GDM1 (cell line): ENCODE data around the gene ANTXR1.
"Not testable (repeated sequence)": the region's sequence is repeated elsewhere in the genome, so short reads cannot be mapped to it uniquely, and the experiment has no call there.

Experiments used
- DNase-seq: peaks from one replicate; lab custom pipeline; 2025; lab: John Stamatoyannopoulos, UW

The ANTXR1 gene

GRCh38 chr2:69211048-69211447 lies 198.1 kb downstream of the ANTXR1 start:
- DNase-seq: no peak

DNA sequence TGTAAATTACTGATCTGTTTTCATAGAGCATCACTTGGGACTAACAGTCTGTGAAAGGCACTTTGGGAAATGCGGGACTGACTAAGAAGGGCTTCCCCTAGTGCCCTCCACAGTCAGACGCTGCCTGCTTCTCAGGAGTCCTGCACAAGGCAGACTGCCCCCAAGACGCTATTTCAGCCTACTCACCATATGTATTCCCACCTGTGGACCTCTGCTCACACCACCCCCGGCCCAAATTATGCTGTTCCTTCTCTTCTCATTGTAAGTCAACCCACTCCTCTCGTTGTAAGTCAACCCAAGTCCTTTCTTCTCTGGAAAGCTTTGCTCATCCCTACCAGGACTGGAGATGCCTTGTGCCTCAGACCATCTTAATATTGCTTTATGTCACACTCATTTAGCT lies 198.7 kb downstream of the ANTXR1 start:
- no peak for DNase-seq

DNA sequence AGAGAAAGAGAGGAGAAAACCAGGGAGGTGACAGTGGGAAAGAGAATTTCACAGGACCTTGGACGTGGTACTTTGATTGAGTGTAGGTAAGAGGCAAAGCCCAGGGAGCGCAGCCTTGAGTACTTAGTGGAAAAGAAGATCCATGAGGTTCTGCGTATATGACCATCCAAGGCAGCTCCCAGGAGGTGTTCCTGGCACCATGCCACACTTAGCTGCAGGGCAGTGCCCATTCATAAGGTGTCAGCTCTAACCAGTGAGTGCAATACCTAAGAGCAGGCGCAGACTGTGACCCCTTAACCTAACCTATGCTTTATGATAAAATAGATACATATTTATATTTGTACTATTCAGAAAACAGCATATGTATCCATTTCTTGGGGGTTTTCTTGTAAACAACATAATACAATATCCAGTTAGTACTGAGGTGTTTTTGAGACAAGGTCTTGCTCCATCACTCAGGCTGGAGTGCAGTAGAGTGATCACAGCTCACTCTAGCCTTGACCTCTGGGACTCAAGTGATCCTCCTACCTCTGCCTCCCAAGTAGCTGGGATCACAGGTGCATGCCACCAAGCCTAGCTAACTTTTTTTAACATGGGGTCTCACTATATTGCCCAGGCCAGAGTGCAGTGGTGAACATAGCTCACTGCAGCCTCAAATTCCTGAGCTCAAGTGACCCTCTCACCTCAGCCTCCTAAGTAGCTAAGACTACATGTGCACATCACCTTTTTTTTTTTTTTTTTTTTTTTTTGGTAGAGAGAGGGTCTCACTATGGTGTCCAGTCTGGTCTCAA lies 199.5 kb downstream of the ANTXR1 start:
- DNase-seq: no peak

DNA sequence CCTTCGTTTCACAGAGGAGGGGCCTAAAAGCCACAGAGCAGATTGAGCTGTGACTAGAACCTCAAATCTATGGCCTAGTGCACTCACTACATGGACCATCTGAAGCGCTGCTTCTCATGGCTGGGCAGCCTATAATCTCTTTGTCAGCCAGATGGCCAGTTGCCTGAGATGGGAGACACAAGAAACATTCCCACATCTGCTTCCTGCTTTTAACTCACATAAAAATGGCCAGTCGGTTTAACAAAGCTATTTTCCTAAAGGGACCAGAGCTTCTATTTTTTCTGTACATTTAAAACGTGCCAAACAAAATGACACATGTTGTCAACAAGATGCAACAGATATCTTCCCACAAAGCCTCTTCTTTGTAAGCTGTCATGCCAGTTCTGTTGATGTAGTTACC lies 200.2 kb downstream of the ANTXR1 start:
- no peak for DNase-seq

DNA sequence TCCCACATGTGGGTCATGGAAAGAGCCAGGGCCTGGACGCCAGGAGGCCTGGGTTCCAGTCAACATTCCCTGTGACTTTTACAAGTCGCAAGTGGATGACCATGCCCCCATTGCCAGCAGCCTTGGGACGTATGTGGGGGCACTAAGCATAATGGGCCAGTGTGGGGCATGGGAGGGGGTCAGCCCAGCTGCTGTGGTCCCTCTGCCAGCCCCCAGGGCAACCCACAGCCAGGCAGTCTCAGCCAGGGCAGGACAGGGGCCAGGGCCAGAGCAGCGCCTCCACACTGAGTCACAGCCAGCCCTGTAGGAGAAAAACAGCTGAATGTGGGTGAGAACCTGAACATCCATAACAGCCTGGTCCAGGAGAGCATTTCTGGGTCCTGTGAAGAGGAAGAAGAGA lies 200.8 kb downstream of the ANTXR1 start:
- DNase-seq: no peak

GRCh38 chr2:69214898-69215297 lies 201.9 kb downstream of the ANTXR1 start:
- DNase-seq: no peak

DNA sequence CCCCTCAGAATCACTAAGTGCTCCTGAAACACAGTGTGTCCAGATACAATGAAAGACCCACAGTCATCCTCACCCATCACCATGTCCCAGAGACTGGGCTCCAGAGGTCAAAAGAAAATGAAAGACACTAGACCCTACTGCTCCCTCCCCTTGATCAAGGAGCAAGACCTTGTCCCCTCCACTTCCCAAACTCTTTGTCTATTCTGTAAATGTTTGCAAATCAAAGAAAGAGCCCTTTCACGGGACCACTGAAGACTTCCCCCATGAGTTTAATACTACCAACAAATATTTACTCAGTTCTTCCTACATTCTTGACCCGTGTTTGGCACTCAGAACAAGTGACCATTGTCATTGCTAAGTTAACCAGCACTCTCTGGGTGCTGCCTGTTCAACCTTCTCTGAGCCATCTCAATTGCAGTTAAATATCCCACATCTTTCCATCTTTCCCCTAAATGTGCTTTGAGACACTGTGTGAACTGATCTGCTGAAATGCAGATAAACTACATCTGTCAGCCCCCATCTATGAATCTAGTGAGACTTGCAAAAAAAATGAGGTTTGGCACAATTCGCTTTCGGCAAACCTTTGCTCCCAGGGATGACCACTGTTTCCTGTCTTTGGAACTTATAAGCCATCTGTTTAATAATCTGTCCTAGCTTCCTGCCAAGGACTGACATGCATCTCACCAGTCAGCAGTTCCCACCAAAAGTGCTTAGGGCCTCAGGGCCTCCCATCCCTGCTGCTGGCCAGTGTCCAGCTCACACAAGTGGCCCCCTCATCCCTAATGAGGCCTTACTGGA lies 203.8 kb downstream of the ANTXR1 start:
- DNase-seq: no peak

GRCh38 chr2:69217333-69218080 lies 204.5 kb downstream of the ANTXR1 start:
- no peak for DNase-seq

- no peak for DNase-seq
Observed at GRCh38 chr2:69221512-69221911, 208.5 kb downstream of the ANTXR1 start.

- no peak for DNase-seq
Observed at GRCh38 chr2:69221960-69222751, 209.2 kb downstream of the ANTXR1 start.

GRCh38 chr2:69222953-69223658 lies 210.1 kb downstream of the ANTXR1 start:
- DNase-seq: no peak

- no peak for DNase-seq
Observed at GRCh38 chr2:69223759-69224511, 211.0 kb downstream of the ANTXR1 start.

DNA sequence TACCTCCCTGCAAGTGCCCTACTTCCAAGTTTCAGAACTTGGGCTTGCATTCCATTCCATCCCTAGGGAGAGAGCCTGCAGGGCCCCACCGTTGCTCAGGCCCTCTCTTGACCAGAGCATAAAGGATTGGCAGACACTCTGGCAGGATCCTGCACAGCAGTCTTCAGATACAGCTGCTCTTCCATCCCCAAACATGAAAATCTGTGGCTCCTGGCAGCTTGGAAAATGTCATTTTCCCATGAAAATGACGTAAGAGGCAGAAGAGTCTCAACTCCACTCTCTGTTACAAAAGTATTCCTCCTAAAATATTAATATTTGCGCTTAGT lies 211.5 kb downstream of the ANTXR1 start:
- DNase-seq: no peak

DNA sequence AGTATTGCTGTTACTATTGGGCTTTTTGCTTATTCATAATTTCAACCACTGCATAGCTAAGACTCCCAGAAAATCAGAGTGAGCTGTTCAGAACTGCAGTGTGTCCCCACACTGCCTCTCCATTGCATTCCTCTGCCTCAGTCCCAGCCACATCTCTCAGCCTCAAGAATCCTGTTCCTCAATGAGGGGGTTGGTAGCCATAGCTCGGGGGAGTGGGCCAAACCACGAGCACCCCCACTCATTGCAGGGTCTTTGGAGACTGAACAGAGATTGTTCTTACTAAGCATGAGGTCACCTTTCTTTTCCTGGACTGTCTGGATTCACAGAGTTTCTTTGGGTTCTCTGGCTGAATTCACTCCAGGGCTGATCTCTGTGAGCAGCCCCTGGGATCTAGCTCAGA lies 213.0 kb downstream of the ANTXR1 start:
- DNase-seq: no peak

GRCh38 chr2:69226903-69227302 lies 213.9 kb downstream of the ANTXR1 start:
- DNase-seq: no peak

DNA sequence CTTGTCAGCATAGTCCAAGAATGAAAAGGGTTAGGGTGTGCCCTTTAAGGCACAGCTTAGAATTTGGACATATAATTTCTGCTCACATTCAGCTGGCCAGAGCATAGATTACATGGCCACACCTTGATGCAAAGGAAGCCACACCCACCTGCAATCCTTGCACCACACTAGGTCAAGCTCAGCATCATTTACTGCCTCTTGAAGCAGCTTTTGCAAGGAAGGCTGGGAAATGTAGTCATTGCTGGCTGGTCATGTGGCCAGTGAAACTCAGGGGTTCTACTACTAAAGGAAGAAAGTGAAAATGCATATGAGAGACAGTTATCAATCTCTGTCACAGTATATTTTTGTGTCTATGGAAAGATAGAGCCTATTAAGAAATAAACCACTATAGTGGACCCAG lies 214.7 kb downstream of the ANTXR1 start:
- no peak for DNase-seq

GRCh38 chr2:69230946-69231345 lies 218.0 kb downstream of the ANTXR1 start:
- DNase-seq: not testable (repeated sequence)

GRCh38 chr2:69231612-69232277 lies 218.8 kb downstream of the ANTXR1 start:
- DNase-seq: no peak

DNA sequence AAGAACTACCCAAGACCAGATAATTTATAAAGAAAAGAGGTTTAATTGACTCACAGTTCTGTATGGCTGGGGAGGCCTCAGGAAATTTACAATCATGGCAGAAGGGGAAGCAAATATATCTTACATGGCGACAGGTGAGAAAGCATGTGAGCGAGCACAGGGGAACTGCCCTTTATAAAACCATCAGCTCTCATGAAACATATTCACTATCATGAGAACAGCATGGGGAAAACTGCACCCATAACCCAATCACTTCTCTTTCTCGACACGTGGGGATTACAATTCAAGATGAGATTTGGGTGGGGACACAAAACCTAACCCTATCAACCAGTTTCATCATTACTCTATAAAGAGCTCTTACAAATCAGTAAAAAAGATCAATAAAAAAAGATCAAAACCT lies 222.9 kb downstream of the ANTXR1 start:
- DNase-seq: not testable (repeated sequence)

GRCh38 chr2:69237070-69237670 lies 224.2 kb downstream of the ANTXR1 start:
- DNase-seq: no peak
